Measurements from ENCODE around the gene REEP5. TPM values are rescaled to one million over a fixed set of nuclear protein-coding genes. Genes with fewer than 3 reads are reported as not detected.

The REEP5 gene
- 10 to 100 TPM; 38.0 to 40.6 TPM for total RNA-seq

DNA sequence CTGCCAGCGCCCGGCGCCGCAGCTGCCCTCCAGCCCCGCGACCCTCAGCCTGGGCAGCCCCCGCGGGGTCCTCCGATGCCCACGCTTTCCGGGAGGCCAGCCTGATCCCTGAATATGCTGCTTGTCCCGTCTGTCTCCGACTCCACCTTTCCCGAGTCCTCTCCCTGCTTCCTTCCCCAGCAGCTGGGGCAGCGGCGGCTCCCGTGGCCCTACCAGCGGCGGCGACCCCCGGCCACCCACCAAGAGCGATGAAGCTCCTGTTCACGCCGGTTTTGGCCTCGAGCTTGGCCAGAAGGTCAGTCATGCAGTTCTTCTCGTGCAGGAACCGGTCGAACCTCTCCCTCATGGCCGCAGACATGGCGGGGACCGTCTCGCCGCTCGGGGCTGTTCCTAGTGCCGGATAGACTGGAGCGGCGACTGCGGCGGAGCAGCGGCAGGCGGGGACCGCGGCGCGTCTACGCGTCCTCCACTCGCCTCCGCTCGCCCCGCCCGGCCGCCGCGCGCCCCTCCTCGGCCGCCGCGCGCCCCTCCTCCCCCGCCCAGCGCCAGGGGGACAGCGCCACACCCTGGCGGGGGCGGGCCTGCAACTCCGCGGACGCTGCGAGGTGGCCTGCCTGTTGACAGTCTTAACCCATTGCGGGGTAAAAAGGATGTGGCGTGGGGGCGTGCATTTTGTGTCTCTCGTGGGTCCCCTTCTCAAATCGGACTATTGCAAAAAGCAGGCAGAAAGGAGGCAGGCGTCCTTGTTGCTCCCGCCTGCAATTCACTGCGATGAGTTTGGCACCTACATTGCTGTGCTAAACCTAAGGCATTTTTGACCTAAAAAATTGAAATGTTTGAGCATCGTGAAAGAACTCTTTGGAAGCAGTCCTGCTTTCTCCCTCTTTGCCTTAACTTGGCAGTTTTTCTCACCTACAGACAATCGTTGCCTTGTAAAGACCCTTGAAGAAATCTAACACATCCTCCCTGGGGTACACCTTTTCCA is at the start of gene REEP5:
Gene REEP5, minus strand, starts transcription at position 395 of the 985 bp plus-strand sequence. Its CDS starts 37 bp downstream, at position 358.
- DNase-seq (peak; percentile 88), ATAC-seq (peak; percentile 80)
- Mint-ChIP-seq H3K36me3 (ENCODE audit: low read depth) (peaks cover 31% of the 10 kb centered on the region), H3K9me3 (no peaks in the 10 kb centered on the region), H3K4me3 (peak within 1 kb of the TSS; percentile 95), H3K27me3 (no peaks in the 10 kb centered on the region), H3K27ac (peak within 1 kb of the TSS; percentile 88), H3K4me1 (ENCODE audit: low read depth) (peaks cover 57% of the 10 kb centered on the region)
- peak; percentile 80 for TF ChIP-seq CTCF (IDR thresholded peaks at IDR 0.05)
- intact Hi-C loops (cut with micrococcal nuclease), result loop anchor here (2.0 to 5.0 kb wide), 4 partner anchors 40 to 60 kb away; partner anchors contain the start of genes DCP2 and SRP19
- POLR2A ChIA-PET, result interaction anchor here (0.6 to 3.2 kb wide), 12 partner anchors 9 to 74 kb away, joined by 3 to 15 read pairs (median 4); partner anchors contain the start of genes DCP2 and SRP19
- CTCF ChIA-PET, result interaction anchor here (0.7 to 2.3 kb wide), 17 partner anchors 11 to 371 kb away, joined by 3 to 9 read pairs (median 4); partner anchors contain the start of gene DCP2

- H3K27ac Mint-ChIP-seq, result no peak overlapping the region
- TF ChIP-seq CTCF (IDR thresholded peaks at IDR 0.05), result no peak
- no peak overlapping the region for H3K4me3 Mint-ChIP-seq
- H3K36me3 Mint-ChIP-seq (ENCODE audit: low read depth), result no peaks in the 10 kb centered on the region
- POLR2A ChIA-PET, result no interaction called here
- ATAC-seq (no peak), DNase-seq (no peak)
- no peaks in the 10 kb centered on the region for H3K9me3 Mint-ChIP-seq
- CTCF ChIA-PET, result interaction anchor here (2.2 kb wide), 1 partner anchor 25 kb away, joined by 6 read pairs; no protein-coding TSS in a partner anchor
- H3K4me1 Mint-ChIP-seq (ENCODE audit: low read depth), result peaks cover 13% of the 10 kb centered on the region
- intact Hi-C loops (cut with micrococcal nuclease), result loop anchor here (10.0 kb wide), 1 partner anchor 266 kb away; no protein-coding TSS in a partner anchor
- no peaks in the 10 kb centered on the region for H3K27me3 Mint-ChIP-seq
These were observed 49.2 kb upstream of the REEP5 start for GRCh38 chr5:112971276-112971675.

DNA sequence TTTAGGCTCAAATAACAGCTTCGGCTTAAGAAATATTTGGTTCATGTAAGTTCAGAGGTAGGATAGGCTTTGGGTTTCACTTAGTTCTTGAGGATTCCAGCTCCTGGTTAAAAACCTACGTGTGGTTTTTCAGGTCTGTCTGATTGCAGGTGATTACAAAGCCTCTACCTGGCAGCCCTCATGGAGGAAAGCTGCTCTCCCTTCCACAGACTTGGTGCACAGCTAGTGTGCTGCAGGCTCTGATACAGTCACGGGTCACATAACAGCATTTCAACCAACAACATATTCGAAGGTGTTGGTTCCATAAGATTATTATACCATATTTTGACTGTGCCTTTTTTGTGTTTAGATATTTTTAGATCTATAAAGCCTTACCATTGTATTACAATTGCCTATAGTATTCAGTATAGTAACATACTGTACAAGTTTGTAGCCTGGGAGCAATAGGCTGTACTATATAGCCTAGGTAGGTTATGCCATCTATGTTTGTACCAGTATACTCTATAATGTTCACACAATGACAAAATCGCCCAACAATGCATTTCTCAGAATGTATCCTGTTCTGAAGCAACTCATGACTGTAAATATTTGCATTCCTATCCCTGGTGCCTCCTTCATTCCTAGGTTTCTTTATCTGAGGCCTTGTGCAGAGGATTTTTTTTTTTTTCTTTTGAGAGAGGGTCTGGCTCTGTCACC is 46.5 kb upstream of the REEP5 start:
- Mint-ChIP-seq H3K9me3 (no peaks in the 10 kb centered on the region), H3K27me3 (no peaks in the 10 kb centered on the region), H3K4me3 (no peak overlapping the region), H3K4me1 (ENCODE audit: low read depth) (peaks cover 20% of the 10 kb centered on the region), H3K36me3 (ENCODE audit: low read depth) (no peaks in the 10 kb centered on the region), H3K27ac (no peak overlapping the region)
- intact Hi-C loops (cut with micrococcal nuclease), result loop anchor here (10.0 kb wide), 1 partner anchor 84 kb away; no protein-coding TSS in a partner anchor
- TF ChIP-seq CTCF (IDR thresholded peaks at IDR 0.05), result no peak
- DNase-seq (no peak), ATAC-seq (no peak)
- POLR2A ChIA-PET, result interaction anchor here (0.9 to 1.8 kb wide), 3 partner anchors 8 to 47 kb away, joined by 3 to 8 read pairs (median 3); partner anchors contain the start of gene DCP2
- CTCF ChIA-PET, result interaction anchor here (0.7 to 2.2 kb wide), 3 partner anchors 12 to 108 kb away, joined by 3 to 11 read pairs (median 3); partner anchors contain the start of gene SRP19

GRCh38 chr5:112967520-112968083 is 45.6 kb upstream of the REEP5 start:
- Mint-ChIP-seq H3K4me1 (ENCODE audit: low read depth) (peaks cover 27% of the 10 kb centered on the region), H3K27me3 (no peaks in the 10 kb centered on the region)
- POLR2A ChIA-PET, result interaction anchor here (0.9 to 1.8 kb wide), 3 partner anchors 9 to 46 kb away, joined by 3 to 8 read pairs (median 3); partner anchors contain the start of gene DCP2

More at GRCh38 chr5:112967520-112968083, 45.6 kb upstream of the REEP5 start:
- Mint-ChIP-seq H3K9me3 (no peaks in the 10 kb centered on the region), H3K4me3 (no peak overlapping the region), H3K27ac (no peak overlapping the region), H3K36me3 (ENCODE audit: low read depth) (no peaks in the 10 kb centered on the region)
- no peak for ATAC-seq
- intact Hi-C loops (cut with micrococcal nuclease), result loop anchor here (10.0 kb wide), 1 partner anchor 83 kb away; no protein-coding TSS in a partner anchor
- CTCF ChIA-PET, result interaction anchor here (1.0 to 4.8 kb wide), 3 partner anchors 8 to 28 kb away, joined by 3 to 34 read pairs (median 11); partner anchors contain the start of gene DCP2
- no peak for TF ChIP-seq CTCF (IDR thresholded peaks at IDR 0.05)
- no peak for DNase-seq

Measured in activated CD8-positive, alpha-beta T cell treated with anti-CD3 and anti-CD28 coated beads for 36 hours (primary cell).